Hepatocyte (in vitro differentiated cells): ENCODE data around the gene XPO6. TPM values are rescaled to one million over a fixed set of nuclear protein-coding genes. Genes with fewer than 3 reads are reported as not detected.

Source experiments
- DNase-seq: peaks from one replicate; pipeline ENCODE4 v3.0.0-alpha.2; 2016; ENCODE audit warnings: low spot score
- H2AFZ ChIP-seq: fragments of 200-600 bp; sonication (generic); 2 replicates; pipeline ENCODE4 v1.6.0; 2016; ENCODE audit warnings: antibody characterized with exemption, mild to moderate bottlenecking
- H3K27ac ChIP-seq: fragments of 200-600 bp; sonication (generic); 2 replicates; pipeline ENCODE4 v1.5.1; 2016; ENCODE audit warnings: mild to moderate bottlenecking
- H3K27me3 ChIP-seq: fragments of 200-600 bp; sonication (generic); 2 replicates; pipeline ENCODE4 v1.6.1; 2016
- H3K36me3 ChIP-seq: fragments of 200-600 bp; sonication (generic); replicated peaks from 2 replicates; pipeline ENCODE4 v1.5.1; 2016; ENCODE audit warnings: low read depth; ENCODE audit not compliant: insufficient read depth
- H3K4me1 ChIP-seq: fragments of 200-600 bp; sonication (generic); 2 replicates; pipeline ENCODE4 v1.5.1; 2016; ENCODE audit warnings: mild to moderate bottlenecking, moderate library complexity; ENCODE audit not compliant: insufficient read depth
- H3K4me2 ChIP-seq: fragments of 200-600 bp; sonication (generic); 2 replicates; pipeline ENCODE4 v1.6.0; 2016
- H3K4me3 ChIP-seq: fragments of 200-600 bp; sonication (generic); 2 replicates; pipeline ENCODE4 v1.5.1; 2016; ENCODE audit warnings: mild to moderate bottlenecking
- H3K79me2 ChIP-seq: fragments of 200-600 bp; sonication (generic); 2 replicates; pipeline ENCODE4 v1.6.0; 2017; ENCODE audit warnings: mild to moderate bottlenecking
- H3K9me2 ChIP-seq: fragments of 200-600 bp; sonication (generic); replicated peaks from 2 replicates; pipeline ENCODE4 v1.6.0; 2017; ENCODE audit warnings: mild to moderate bottlenecking; ENCODE audit not compliant: insufficient read depth
- H3K9me3 ChIP-seq: fragments of 200-600 bp; sonication (generic); 2 replicates; pipeline ENCODE4 v1.5.1; 2016; ENCODE audit warnings: low read depth, mild to moderate bottlenecking
- H4K20me1 ChIP-seq: fragments of 200-600 bp; sonication (generic); 2 replicates; pipeline ENCODE4 v1.6.0; 2016; ENCODE audit warnings: mild to moderate bottlenecking; ENCODE audit not compliant: insufficient read depth, poor library complexity, severe bottlenecking
- CTCF ChIP-seq: fragments of 200-600 bp; sonication (generic); IDR thresholded peaks from 2 replicates; pipeline ENCODE4 v1.5.1; 2016; ENCODE audit warnings: antibody characterized with exemption, mild to moderate bottlenecking; ENCODE audit not compliant: poor library complexity
- EZH2 ChIP-seq: fragments of 200-600 bp; sonication (generic); IDR thresholded peaks from 2 replicates; pipeline ENCODE4 v1.6.1; 2016; ENCODE audit warnings: antibody characterized with exemption, mild to moderate bottlenecking, borderline replicate concordance
- EZH2phosphoT487 ChIP-seq: fragments of 200-600 bp; sonication (generic); IDR thresholded peaks from one replicate; pipeline ENCODE4 v1.6.1; 2018; ENCODE audit warnings: antibody characterized with exemption, mild to moderate bottlenecking, low read depth, moderate library complexity; ENCODE audit not compliant: unreplicated experiment, severe bottlenecking
- WGBS: methylation state at CpG from one replicate; pipeline ENCODE4 v1.1.6; 2016; ENCODE audit warnings: low lambda C conversion rate; ENCODE audit errors: missing lambda C conversion rate; 5-methylcytosine and 5-hydroxymethylcytosine counted together
- polyA plus RNA-seq: library from polyadenylated mRNA; unstranded; fragments of >200 nt; fragmentation: Nextera tagmentation; extraction: Ambion mirVana; gene quantifications from 2 replicates; pipeline ENCODE4 v1.2.1, GENCODE V29; 2016
- total RNA-seq: library from RNA; depleted of rRNA; stranded (reverse); fragments of >200 nt; gene quantifications from 2 replicates; pipeline ENCODE4 v1.2.3, GENCODE V29; 2014

Gene XPO6
- total and polyA plus RNA-seq, 2 experiments from 2014 or later: 39.8 to 111 TPM

GRCh38 chr16:28096983-28097899 is 114.5 kb downstream of the XPO6 start:
- no peaks in the 10 kb centered on the region for H3K4me1 ChIP-seq
- H3K9me3 ChIP-seq: no peaks in the 10 kb centered on the region
- no peak overlapping the region for H3K4me2 ChIP-seq
- no peaks in the 10 kb centered on the region for H3K79me2 ChIP-seq
- H2AFZ ChIP-seq: no peak overlapping the region
- no peak overlapping the region for H3K4me3 ChIP-seq
- TF ChIP-seq EZH2phosphoT487 (no peak), EZH2 (no peak), CTCF (no peak)
- no peaks in the 10 kb centered on the region for H4K20me1 ChIP-seq
- H3K36me3 ChIP-seq: no peaks in the 10 kb centered on the region
- WGBS: 87% methylated on average over 15 of the region's 17 CpGs
- no peaks in the 10 kb centered on the region for H3K9me2 ChIP-seq
- no peaks in the 10 kb centered on the region for H3K27me3 ChIP-seq
- H3K27ac ChIP-seq: no peak overlapping the region
- DNase-seq: no peak

GRCh38 chr16:28093385-28093725 is 118.4 kb downstream of the XPO6 start:
- Histone ChIP-seq H3K36me3 (no peaks in the 10 kb centered on the region), H3K79me2 (no peaks in the 10 kb centered on the region), H3K9me2 (no peaks in the 10 kb centered on the region), H3K9me3 (no peaks in the 10 kb centered on the region), H2AFZ (no peak overlapping the region), H4K20me1 (no peaks in the 10 kb centered on the region), H3K27ac (no peak overlapping the region), H3K4me3 (no peak overlapping the region), H3K4me2 (no peak overlapping the region), H3K27me3 (no peaks in the 10 kb centered on the region), H3K4me1 (no peaks in the 10 kb centered on the region)
- 72% methylated on average over 5 of the region's 5 CpGs for WGBS
- TF ChIP-seq EZH2phosphoT487 (no peak), CTCF (no peak), EZH2 (no peak)
- no peak for DNase-seq

- no peak for TF ChIP-seq EZH2phosphoT487
- TF ChIP-seq CTCF: no peak
- TF ChIP-seq EZH2: no peak
- Histone ChIP-seq H3K27ac (no peak overlapping the region), H3K4me3 (no peak overlapping the region), H3K4me2 (no peak overlapping the region), H3K9me2 (no peaks in the 10 kb centered on the region), H3K4me1 (no peaks in the 10 kb centered on the region), H3K27me3 (no peaks in the 10 kb centered on the region), H2AFZ (no peak overlapping the region), H4K20me1 (no peaks in the 10 kb centered on the region), H3K36me3 (no peaks in the 10 kb centered on the region), H3K9me3 (no peaks in the 10 kb centered on the region), H3K79me2 (no peaks in the 10 kb centered on the region)
- DNase-seq: no peak
- WGBS: 71% methylated on average over 17 of the region's 17 CpGs
These were observed 118.9 kb downstream of the XPO6 start for GRCh38 chr16:28092721-28093384.
